Naive thymus-derived CD8-positive, alpha-beta T cell (primary cell): ENCODE measurements around the gene PLEKHO2. TPM values are rescaled to one million over a fixed set of nuclear protein-coding genes. Genes with fewer than 3 reads are reported as not detected.

Source experiments
- ATAC-seq, 2 donors: fragments of 150-1000 bp; cut with Tn5 transposase in 1 of 2; sonication (Bioruptor Pico), chemical (Tn5 transposase) in 1 of 2; 1 replicate in 1 of 2; 2 replicates in 1 of 2; pipeline ENCODE4 v1.10.0; 2021; ENCODE audit warnings: mild to moderate bottlenecking in 2 of 2, moderate library complexity in 2 of 2
- POLR2A ChIA-PET: fragments of 350-600 bp; sonication (Branson Sonifier 250); formaldehyde crosslinking; loops from one replicate; lab custom pipeline; 2021; ENCODE audit warnings: antibody characterized with exemption; lab: Charles Lee
- DNase-seq, 10 donors: peaks; one replicate each; pipeline versions ENCODE4 v3.0.0 to v3.0.0-alpha.2; 2020 to 2022
- H3K27ac Mint-ChIP-seq, 10 donors: one replicate each; pipeline ENCODE4 v1.8.0; 2020 to 2022; ENCODE audit warnings: mild to moderate bottlenecking in 10 of 10, mixed read lengths in 10 of 10, moderate library complexity in 4 of 10, inconsistent platforms in 1 of 10
- H3K27me3 Mint-ChIP-seq, 5 donors: one replicate each; pipeline ENCODE4 v1.8.0; 2021 to 2022; ENCODE audit warnings: mixed read lengths in 5 of 5
- H3K36me3 Mint-ChIP-seq, 3 donors: one replicate each; pipeline ENCODE4 v1.8.0; 2020 to 2022; ENCODE audit warnings: mixed read lengths in 3 of 3, mild to moderate bottlenecking in 2 of 3, inconsistent platforms in 1 of 3
- H3K4me1 Mint-ChIP-seq, 4 donors: one replicate each; pipeline ENCODE4 v1.8.0; 2021 to 2022; ENCODE audit warnings: mixed read lengths in 4 of 4
- H3K4me3 Mint-ChIP-seq, 10 donors: one replicate each; pipeline ENCODE4 v1.8.0; 2020 to 2022; ENCODE audit warnings: mild to moderate bottlenecking in 10 of 10, mixed read lengths in 10 of 10, moderate library complexity in 6 of 10, inconsistent platforms in 1 of 10
- H3K9me3 Mint-ChIP-seq, 9 donors: one replicate each; pipeline ENCODE4 v1.8.0; 2020 to 2022; ENCODE audit warnings: mixed read lengths in 9 of 9, mild to moderate bottlenecking in 3 of 9, inconsistent platforms in 1 of 9, moderate library complexity in 1 of 9
- polyA plus RNA-seq, 3 donors: library from polyadenylated mRNA; unstranded; fragments of 300-500 nt; fragmentation: Illumina TruSeq; gene quantifications; one replicate each; pipeline ENCODE4 v1.2.3, GENCODE V29; 2021
- total RNA-seq, 8 experiments: library from RNA in 2 of 8; stranded (reverse) in 2 of 8; gene quantifications; one replicate each; pipeline ENCODE4 v1.2.3 and lab custom pipeline; 2021 to 2026

Gene PLEKHO2
- total and polyA plus RNA-seq, 5 experiments from 2014 or later = 8.6 to 19.3 (median 8.9) TPM

GRCh38 chr15:64847876-64848716, 6.4 kb downstream of the PLEKHO2 start:
- Mint-ChIP-seq H3K4me1 (peaks cover 36 to 73% (median 59%) of the 10 kb centered on the region in 4 donors), H3K9me3 (no peaks in the 10 kb centered on the region), H3K4me3 (no peak overlapping the region), H3K27ac (peak overlapping the region in 8 of 10 donors; percentile 2 to 84 (median 57)), H3K27me3 (no peaks in the 10 kb centered on the region), H3K36me3 (peaks cover 0 to 49% (median 5%) of the 10 kb centered on the region in 3 donors)
- ATAC-seq (no peak), DNase-seq (no peak)
- POLR2A ChIA-PET = no interaction called here

- Mint-ChIP-seq H3K4me1 (peaks cover 24 to 67% (median 51%) of the 10 kb centered on the region in 4 donors), H3K36me3 (peaks cover 0 to 62% (median 5%) of the 10 kb centered on the region in 3 donors), H3K27ac (peak overlapping the region in 4 of 10 donors; percentile 24 to 46 (median 40)), H3K4me3 (no peak overlapping the region), H3K9me3 (no peaks in the 10 kb centered on the region), H3K27me3 (no peaks in the 10 kb centered on the region)
- POLR2A ChIA-PET = no interaction called here
- ATAC-seq (no peak), DNase-seq (no peak)
Observed at GRCh38 chr15:64850778-64851502, 9.2 kb downstream of the PLEKHO2 start.

- H3K4me1 Mint-ChIP-seq = peaks cover 28 to 68% (median 53%) of the 10 kb centered on the region in 4 donors
- no peak for DNase-seq
- no peak for ATAC-seq
- H3K27me3 Mint-ChIP-seq = no peaks in the 10 kb centered on the region
- POLR2A ChIA-PET = no interaction called here
- peaks cover 0 to 67% (median 5%) of the 10 kb centered on the region in 3 donors for H3K36me3 Mint-ChIP-seq
- H3K27ac Mint-ChIP-seq = peak overlapping the region in 2 of 10 donors; percentile 24 to 65
- no peaks in the 10 kb centered on the region for H3K9me3 Mint-ChIP-seq
- no peak overlapping the region for H3K4me3 Mint-ChIP-seq
Observed at GRCh38 chr15:64851503-64851840, 9.8 kb downstream of the PLEKHO2 start.

- Mint-ChIP-seq H3K27me3 (no peaks in the 10 kb centered on the region), H3K4me3 (no peak overlapping the region), H3K27ac (peak overlapping the region in 3 of 10 donors; percentile 29 to 90 (median 52)), H3K4me1 (peaks cover 33 to 72% (median 64%) of the 10 kb centered on the region in 4 donors), H3K9me3 (no peaks in the 10 kb centered on the region), H3K36me3 (peaks cover 0 to 68% (median 2%) of the 10 kb centered on the region in 3 donors)
- POLR2A ChIA-PET = no interaction called here
- no peak for DNase-seq
- no peak for ATAC-seq
Observed at GRCh38 chr15:64854041-64854440, 12.3 kb downstream of the PLEKHO2 start.

- Mint-ChIP-seq H3K27me3 (no peaks in the 10 kb centered on the region), H3K4me1 (peaks cover 33 to 74% (median 64%) of the 10 kb centered on the region in 4 donors), H3K9me3 (no peaks in the 10 kb centered on the region), H3K4me3 (no peak overlapping the region), H3K36me3 (peaks cover 0 to 68% (median 1%) of the 10 kb centered on the region in 3 donors), H3K27ac (peak overlapping the region in 4 of 10 donors; percentile 3 to 90 (median 40))
- POLR2A ChIA-PET = interaction anchor here (0.6 kb wide), 1 partner anchor 47 kb away, joined by 3 read pairs; no protein-coding TSS in a partner anchor
- ATAC-seq (no peak), DNase-seq (no peak)
Observed at GRCh38 chr15:64854526-64854925, 12.8 kb downstream of the PLEKHO2 start.

- H3K36me3 Mint-ChIP-seq = peaks cover 0 to 66% (median 0%) of the 10 kb centered on the region in 3 donors
- POLR2A ChIA-PET = no interaction called here
- peak overlapping the region in 7 of 10 donors; percentile 4 to 90 (median 37) for H3K27ac Mint-ChIP-seq
- no peaks in the 10 kb centered on the region for H3K27me3 Mint-ChIP-seq
- DNase-seq (no peak), ATAC-seq (no peak)
- H3K9me3 Mint-ChIP-seq = no peaks in the 10 kb centered on the region
- peaks cover 33 to 69% (median 64%) of the 10 kb centered on the region in 4 donors for H3K4me1 Mint-ChIP-seq
- no peak overlapping the region for H3K4me3 Mint-ChIP-seq
Observed at GRCh38 chr15:64855205-64855975, 13.7 kb downstream of the PLEKHO2 start.

- POLR2A ChIA-PET = interaction anchor here (1.1 kb wide), 1 partner anchor 13 kb away, joined by 4 read pairs; no protein-coding TSS in a partner anchor
- no peak for DNase-seq
- H3K36me3 Mint-ChIP-seq = peaks cover 0 to 65% (median 0%) of the 10 kb centered on the region in 3 donors
- peaks cover 27 to 60% (median 56%) of the 10 kb centered on the region in 4 donors for H3K4me1 Mint-ChIP-seq
- peak overlapping the region in 7 of 10 donors; percentile 5 to 52 (median 20) for H3K4me3 Mint-ChIP-seq
- H3K27me3 Mint-ChIP-seq = no peaks in the 10 kb centered on the region
- no peak for ATAC-seq
- no peaks in the 10 kb centered on the region for H3K9me3 Mint-ChIP-seq
- peak overlapping the region; percentile 25 to 90 (median 68) for H3K27ac Mint-ChIP-seq
Observed at GRCh38 chr15:64856429-64857145, 14.9 kb downstream of the PLEKHO2 start.

- H3K27me3 Mint-ChIP-seq = no peaks in the 10 kb centered on the region
- H3K27ac Mint-ChIP-seq = peak overlapping the region in 8 of 10 donors; percentile 25 to 90 (median 70)
- H3K9me3 Mint-ChIP-seq = no peaks in the 10 kb centered on the region
- POLR2A ChIA-PET = interaction anchor here (1.1 kb wide), 1 partner anchor 14 kb away, joined by 4 read pairs; no protein-coding TSS in a partner anchor
- peak overlapping the region in 4 of 10 donors; percentile 5 to 31 (median 10) for H3K4me3 Mint-ChIP-seq
- DNase-seq (no peak), ATAC-seq (no peak)
- peaks cover 0 to 65% (median 1%) of the 10 kb centered on the region in 3 donors for H3K36me3 Mint-ChIP-seq
- H3K4me1 Mint-ChIP-seq = peaks cover 24 to 58% (median 53%) of the 10 kb centered on the region in 4 donors
Observed at GRCh38 chr15:64857421-64857820, 15.7 kb downstream of the PLEKHO2 start.

GRCh38 chr15:64858021-64858575, 16.4 kb downstream of the PLEKHO2 start:
- Mint-ChIP-seq H3K27me3 (no peaks in the 10 kb centered on the region), H3K36me3 (peaks cover 0 to 63% (median 1%) of the 10 kb centered on the region in 3 donors), H3K27ac (peak overlapping the region in 9 of 10 donors; percentile 21 to 75 (median 47)), H3K4me1 (peaks cover 24 to 59% (median 53%) of the 10 kb centered on the region in 4 donors), H3K4me3 (peak overlapping the region in 2 of 10 donors; percentile 15 to 22), H3K9me3 (no peaks in the 10 kb centered on the region)
- POLR2A ChIA-PET = no interaction called here
- DNase-seq = no peak
- ATAC-seq = peak in 1 of 2 donors; percentile 18

GRCh38 chr15:64859226-64859625, 17.5 kb downstream of the PLEKHO2 start:
- H3K36me3 Mint-ChIP-seq = peaks cover 0 to 65% (median 1%) of the 10 kb centered on the region in 3 donors
- no peak overlapping the region for H3K4me3 Mint-ChIP-seq
- no peaks in the 10 kb centered on the region for H3K27me3 Mint-ChIP-seq
- no peak for DNase-seq
- POLR2A ChIA-PET = interaction anchor here (0.5 kb wide), 1 partner anchor 304 kb away, joined by 5 read pairs; no protein-coding TSS in a partner anchor
- peak overlapping the region in 3 of 10 donors; percentile 20 to 62 (median 53) for H3K27ac Mint-ChIP-seq
- no peak for ATAC-seq
- peaks cover 25 to 56% (median 50%) of the 10 kb centered on the region in 4 donors for H3K4me1 Mint-ChIP-seq
- H3K9me3 Mint-ChIP-seq = no peaks in the 10 kb centered on the region

- Mint-ChIP-seq H3K4me1 (peaks cover 15 to 35% (median 30%) of the 10 kb centered on the region in 4 donors), H3K4me3 (no peak overlapping the region), H3K9me3 (no peaks in the 10 kb centered on the region), H3K36me3 (peaks cover 0 to 64% (median 3%) of the 10 kb centered on the region in 3 donors), H3K27ac (peak overlapping the region in 2 of 10 donors; percentile 46 to 58), H3K27me3 (no peaks in the 10 kb centered on the region)
- DNase-seq = no peak
- POLR2A ChIA-PET = interaction anchor here (0.6 to 1.5 kb wide), 2 partner anchors 33 to 550 kb away, joined by 4 to 5 read pairs; no protein-coding TSS in a partner anchor
- ATAC-seq = no peak
Observed at GRCh38 chr15:64861331-64861730, 19.6 kb downstream of the PLEKHO2 start.
